Lower leg skin (tissue), 4 donors: ENCODE data around the gene RFC5. TPM values are rescaled to one million over a fixed set of nuclear protein-coding genes. Genes with fewer than 3 reads are reported as not detected.

ENCODE experiments used
- DNase-seq, 2 donors: peaks; one replicate each; pipeline ENCODE4 v3.0.0-alpha.2; 2019; ENCODE audit warnings: low spot score in 2 of 2
- H3K4me3 ChIP-seq: fragments of 200-600 bp; sonication (generic); 2 replicates; pipeline ENCODE4 v1.5.1; 2017; ENCODE audit warnings: mild to moderate bottlenecking, low read depth; ENCODE audit not compliant: poor library complexity, severe bottlenecking
- POLR2A ChIP-seq, 2 donors: fragments of 450-650 bp; IDR thresholded peaks; one replicate each; pipeline ENCODE4 v1.6.1; 2016 to 2017; ENCODE audit warnings: antibody characterized with exemption in 2 of 2, mild to moderate bottlenecking in 1 of 2, moderate library complexity in 1 of 2
- WGBS, 2 donors: methylation state at CpG; one replicate each; pipeline ENCODE4 v1.1.5; 2018; 5-methylcytosine and 5-hydroxymethylcytosine counted together
- intact Hi-C: fragments of 100-400 bp; cut with DNase I; formaldehyde crosslinking; loops from one replicate; pipeline ENCODE4 v1.15.0; 2023; ENCODE audit warnings: low total_unique reads
- total RNA-seq, 4 donors: library from RNA; depleted of rRNA; stranded (reverse); fragments of >200 nt; gene quantifications; one replicate each; pipeline ENCODE4 v1.1.0, GENCODE V29; 2016
- TF ChIP-seq, protein P1 (sequence below), 3 donors: fragments of 450-650 bp; IDR thresholded peaks; one replicate each; pipeline ENCODE4 v1.5.1; 2016; ENCODE audit warnings: antibody characterized with exemption in 3 of 3, mild to moderate bottlenecking in 3 of 3, moderate library complexity in 2 of 3

The RFC5 gene
- total RNA-seq, 4 donors from 2014 or later = 6.2 to 14.3 (median 11.3) TPM

DNA sequence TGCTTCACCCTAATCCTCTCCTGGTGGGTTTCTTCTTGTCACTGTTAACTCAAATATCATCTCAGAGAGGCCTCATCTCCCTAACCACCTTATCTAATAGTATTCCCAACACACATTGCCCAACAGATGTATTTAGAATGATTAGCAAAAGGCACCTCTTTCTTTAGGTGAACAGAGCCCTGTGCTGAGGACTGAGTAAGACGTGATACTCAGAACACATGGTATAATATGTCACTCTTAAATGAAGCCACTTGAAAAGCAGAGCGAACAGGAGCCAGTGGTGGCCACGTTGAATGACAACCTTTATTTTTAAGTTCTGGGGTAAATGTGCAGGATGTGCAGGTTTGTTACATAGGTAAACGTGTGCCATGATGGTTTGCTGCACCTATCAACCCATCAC, 46.2 kb upstream of the RFC5 start:
- no peak overlapping the region for H3K4me3 ChIP-seq
- no peak for TF ChIP-seq POLR2A (IDR thresholded peaks at IDR 0.05)
- TF ChIP-seq, protein P1, sequence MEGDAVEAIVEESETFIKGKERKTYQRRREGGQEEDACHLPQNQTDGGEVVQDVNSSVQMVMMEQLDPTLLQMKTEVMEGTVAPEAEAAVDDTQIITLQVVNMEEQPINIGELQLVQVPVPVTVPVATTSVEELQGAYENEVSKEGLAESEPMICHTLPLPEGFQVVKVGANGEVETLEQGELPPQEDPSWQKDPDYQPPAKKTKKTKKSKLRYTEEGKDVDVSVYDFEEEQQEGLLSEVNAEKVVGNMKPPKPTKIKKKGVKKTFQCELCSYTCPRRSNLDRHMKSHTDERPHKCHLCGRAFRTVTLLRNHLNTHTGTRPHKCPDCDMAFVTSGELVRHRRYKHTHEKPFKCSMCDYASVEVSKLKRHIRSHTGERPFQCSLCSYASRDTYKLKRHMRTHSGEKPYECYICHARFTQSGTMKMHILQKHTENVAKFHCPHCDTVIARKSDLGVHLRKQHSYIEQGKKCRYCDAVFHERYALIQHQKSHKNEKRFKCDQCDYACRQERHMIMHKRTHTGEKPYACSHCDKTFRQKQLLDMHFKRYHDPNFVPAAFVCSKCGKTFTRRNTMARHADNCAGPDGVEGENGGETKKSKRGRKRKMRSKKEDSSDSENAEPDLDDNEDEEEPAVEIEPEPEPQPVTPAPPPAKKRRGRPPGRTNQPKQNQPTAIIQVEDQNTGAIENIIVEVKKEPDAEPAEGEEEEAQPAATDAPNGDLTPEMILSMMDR (IDR thresholded peaks at IDR 0.05) = no peak
- 77 to 89% methylated on average over 4 of the region's 4 CpGs for WGBS, 2 donors
- intact Hi-C loops = loop anchor here (5.0 kb wide), 1 partner anchor 1787 kb away; no protein-coding TSS in a partner anchor
- DNase-seq = peak in 1 of 2 donors; percentile 46

DNA sequence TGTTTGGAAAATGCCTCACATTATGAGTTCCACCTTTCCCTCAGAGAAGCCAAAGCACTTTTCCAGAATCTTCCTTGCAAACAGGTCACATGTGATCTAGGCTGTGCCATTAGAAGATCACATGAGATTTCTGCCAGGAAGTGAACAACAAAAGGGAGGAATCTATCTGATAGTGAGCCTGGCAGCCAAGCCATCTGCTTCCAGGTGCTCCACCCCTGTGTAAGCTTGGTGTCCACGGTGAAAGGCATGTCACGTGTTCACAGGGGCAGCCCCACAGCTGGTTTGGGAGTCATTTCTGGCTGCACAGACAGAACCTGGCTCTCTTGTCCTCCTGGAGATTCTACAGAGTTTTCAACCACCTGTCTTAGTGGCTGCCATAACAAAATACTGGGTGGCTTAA, 44.2 kb upstream of the RFC5 start:
- intact Hi-C loops = loop anchor here (5.0 kb wide), 1 partner anchor 1785 kb away; no protein-coding TSS in a partner anchor
- H3K4me3 ChIP-seq = no peak overlapping the region
- TF ChIP-seq POLR2A (IDR thresholded peaks at IDR 0.05) = no peak
- DNase-seq = no peak
- 38 to 71% methylated on average over 2 of the region's 2 CpGs for WGBS, 2 donors

DNA sequence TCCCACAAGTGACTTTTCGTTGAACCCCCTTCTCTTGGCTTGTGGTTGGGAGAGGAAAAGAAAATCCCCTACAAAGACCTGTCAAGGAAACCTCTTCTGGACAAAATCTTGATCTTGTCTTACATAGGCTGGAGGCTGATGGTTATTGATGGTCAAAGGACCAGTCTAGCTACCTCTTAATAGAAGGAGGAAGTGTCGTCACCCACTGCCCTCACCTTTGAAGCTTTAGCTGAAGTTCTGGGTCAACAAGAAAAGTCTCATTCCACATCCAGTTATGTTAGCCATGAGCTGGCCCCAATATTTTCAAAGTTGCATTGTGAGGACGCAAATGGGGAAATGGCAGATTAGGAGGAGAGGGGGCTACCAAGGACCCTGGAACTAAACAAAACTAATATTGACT, 41.5 kb upstream of the RFC5 start:
- WGBS, 2 donors = 81 to 89% methylated on average over 3 of the region's 3 CpGs
- TF ChIP-seq, protein P1 (IDR thresholded peaks at IDR 0.05) = no peak
- TF ChIP-seq POLR2A (IDR thresholded peaks at IDR 0.05) = no peak
- H3K4me3 ChIP-seq = no peak overlapping the region
- intact Hi-C loops = no loop called here
- no peak for DNase-seq

DNA sequence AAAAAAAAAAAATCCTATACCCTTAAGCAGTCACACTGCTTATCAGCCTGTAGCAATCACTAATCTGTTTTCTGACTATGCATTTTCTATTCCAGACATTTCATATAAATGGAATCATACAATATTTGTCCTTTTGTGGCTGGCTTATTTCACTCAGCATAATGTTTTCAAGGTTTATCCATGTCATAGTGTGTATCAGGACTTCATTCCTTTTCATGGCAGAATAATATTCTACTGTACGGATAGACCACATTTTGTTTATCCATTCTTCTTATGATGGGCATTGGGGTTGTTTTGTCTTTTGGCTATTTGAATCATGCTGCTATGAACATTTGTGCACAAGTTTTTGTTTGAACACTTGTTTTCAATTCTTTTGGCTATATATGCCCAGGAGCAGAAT, 39.1 kb upstream of the RFC5 start:
- H3K4me3 ChIP-seq = no peak overlapping the region
- 93 to 100% methylated on average over 1 of the region's 1 CpG for WGBS, 2 donors
- TF ChIP-seq POLR2A (IDR thresholded peaks at IDR 0.05) = no peak
- TF ChIP-seq, protein P1 (IDR thresholded peaks at IDR 0.05) = no peak
- DNase-seq = no peak
- intact Hi-C loops = no loop called here

DNA sequence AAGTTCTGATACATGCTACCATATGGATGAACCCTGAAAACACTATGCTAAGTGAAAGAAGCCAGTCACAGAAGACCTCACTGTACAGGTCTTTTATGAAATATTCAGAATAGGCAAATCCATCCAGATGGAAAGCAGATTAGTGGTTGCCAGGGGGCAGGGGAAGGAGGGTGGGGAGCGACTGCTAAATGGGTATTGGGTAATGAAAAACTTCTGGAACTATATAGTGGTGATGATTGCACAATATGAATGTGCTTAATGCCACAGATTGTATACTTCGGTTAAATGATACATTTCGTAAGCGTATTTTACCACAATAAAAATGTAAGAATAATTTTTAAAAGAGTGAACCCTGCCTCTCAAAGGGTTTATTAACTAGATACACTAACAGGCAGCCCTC, 35.9 kb upstream of the RFC5 start:
- DNase-seq = no peak
- TF ChIP-seq, protein P1 (IDR thresholded peaks at IDR 0.05) = no peak
- TF ChIP-seq POLR2A (IDR thresholded peaks at IDR 0.05) = no peak
- intact Hi-C loops = no loop called here
- WGBS, 2 donors = 42 to 44% methylated on average over 4 of the region's 4 CpGs
- no peak overlapping the region for H3K4me3 ChIP-seq

DNA sequence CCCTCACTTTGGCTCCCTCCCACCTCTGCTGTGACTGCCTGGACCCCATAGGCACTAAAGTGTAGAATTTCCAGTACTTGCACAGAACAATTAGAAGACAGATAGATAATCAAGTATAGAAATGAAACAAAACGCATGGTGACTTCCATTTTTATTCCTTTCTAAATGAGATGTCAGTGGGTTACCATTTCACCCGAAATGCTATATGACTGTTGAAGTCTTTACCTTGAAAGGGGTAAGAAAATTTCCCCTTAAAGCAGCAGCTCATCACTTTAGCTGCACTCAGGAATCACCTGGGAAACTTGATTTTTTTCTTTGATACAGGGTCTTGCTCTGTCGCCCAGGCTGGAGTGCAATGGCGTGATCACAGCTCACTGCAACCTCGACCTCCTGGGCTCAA, 35.2 kb upstream of the RFC5 start:
- WGBS, 2 donors = 75 to 82% methylated on average over 5 of the region's 5 CpGs
- intact Hi-C loops = no loop called here
- no peak for DNase-seq
- H3K4me3 ChIP-seq = no peak overlapping the region
- TF ChIP-seq, protein P1 (IDR thresholded peaks at IDR 0.05) = no peak
- TF ChIP-seq POLR2A (IDR thresholded peaks at IDR 0.05) = no peak
